MM.1S (cell line): ENCODE data around the gene RAD17.

ENCODE experiments used
- CTCF ChIP-seq: fragments of 300-600 bp; sonication (generic); IDR thresholded peaks from 2 replicates; pipeline ENCODE4 v1.5.1; 2016; ENCODE audit warnings: antibody characterized with exemption, low read length, mixed read lengths
- EZH2 ChIP-seq: fragments of 300-600 bp; sonication (generic); optimal IDR thresholded peaks from 2 replicates; pipeline ENCODE3; 2017; ENCODE audit warnings: low read depth, mild to moderate bottlenecking, antibody characterized with exemption, low read length, mixed read lengths

GRCh38 chr5:69415584-69415958 is 46.0 kb downstream of the RAD17 start:
- TF ChIP-seq CTCF (no peak), EZH2 (no peak)
